GM21367 (cell line): ENCODE measurements around the gene NMUR2.

Source experiments
- ATAC-seq: cut with Tn5 transposase; IDR thresholded peaks from one replicate; pipeline ENCODE4 v1.9.1; 2021; ENCODE audit not compliant: unreplicated experiment

Gene NMUR2

DNA sequence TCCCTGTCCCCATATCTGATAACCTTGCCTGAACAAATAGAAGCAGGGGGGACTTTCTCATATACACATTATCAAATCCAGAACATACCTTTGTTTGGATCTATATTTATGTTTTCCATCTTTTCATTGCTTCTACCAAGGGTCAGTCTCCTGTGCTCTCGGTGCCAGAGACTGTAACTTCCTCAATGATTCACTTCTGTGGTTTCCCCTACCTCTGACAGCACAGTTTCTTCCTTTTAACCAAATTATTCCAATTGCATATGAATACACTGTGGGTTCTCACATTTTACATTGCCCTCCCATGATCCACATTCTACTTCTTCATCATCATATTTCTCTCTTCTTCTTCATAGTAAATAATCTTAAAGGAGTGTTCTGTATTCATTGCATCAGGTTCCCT is 32.2 kb downstream of the NMUR2 start:
- no peak for ATAC-seq

DNA sequence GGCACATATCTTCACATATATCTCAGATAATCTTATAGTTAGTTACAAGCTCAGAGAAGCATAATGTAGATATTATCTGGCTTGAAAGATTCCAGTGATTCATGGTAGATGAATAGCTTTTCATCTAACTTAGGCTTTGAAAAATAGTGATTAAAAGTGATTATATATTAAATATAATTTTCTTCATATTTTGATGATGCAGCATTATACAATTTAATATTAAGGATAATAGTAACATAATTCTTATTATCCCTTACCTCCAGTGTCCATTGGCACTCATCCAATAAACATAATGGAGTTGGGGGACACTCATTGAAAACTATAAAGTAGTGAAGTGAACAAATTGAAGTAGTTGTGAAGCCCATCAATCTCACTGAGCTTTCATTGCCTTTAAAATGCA is 35.8 kb downstream of the NMUR2 start:
- ATAC-seq, result no peak

DNA sequence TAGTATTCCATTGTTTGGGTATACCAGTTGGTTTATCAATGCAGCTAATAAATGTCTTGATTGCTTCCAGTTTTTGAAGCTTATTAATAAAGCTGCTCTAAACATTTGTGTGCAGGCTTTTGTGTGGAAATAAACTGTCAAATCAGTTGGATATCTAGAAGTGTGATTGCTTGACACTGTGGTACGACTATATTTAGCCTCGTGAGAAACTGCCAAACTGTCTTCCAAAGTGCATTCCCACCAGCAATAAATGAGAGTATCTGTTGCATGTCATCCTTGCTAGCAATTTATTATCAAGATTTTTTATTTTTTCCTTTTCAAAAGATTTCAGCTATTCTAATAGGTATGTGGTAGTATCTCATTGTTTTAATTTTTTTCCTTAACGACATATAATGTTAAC is 37.5 kb downstream of the NMUR2 start:
- ATAC-seq, result no peak

DNA sequence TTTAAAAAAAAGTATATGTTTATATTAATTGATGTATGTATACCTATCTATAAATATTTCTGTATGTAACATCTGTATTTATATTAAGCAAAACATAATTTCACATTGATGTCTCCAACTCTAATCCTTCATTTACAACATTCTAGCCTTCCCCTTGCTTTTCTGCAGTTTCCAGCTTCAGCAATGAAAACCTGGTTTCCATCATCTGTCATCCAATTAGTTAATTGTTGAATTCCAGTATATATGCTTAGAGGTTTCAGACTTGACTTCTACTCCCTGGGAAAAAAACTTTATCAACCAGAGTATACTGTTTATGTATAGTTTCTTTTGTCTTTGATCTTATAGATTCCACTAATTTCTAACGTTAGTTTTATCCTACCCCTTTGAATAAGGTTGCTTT is 38.4 kb downstream of the NMUR2 start:
- no peak for ATAC-seq

DNA sequence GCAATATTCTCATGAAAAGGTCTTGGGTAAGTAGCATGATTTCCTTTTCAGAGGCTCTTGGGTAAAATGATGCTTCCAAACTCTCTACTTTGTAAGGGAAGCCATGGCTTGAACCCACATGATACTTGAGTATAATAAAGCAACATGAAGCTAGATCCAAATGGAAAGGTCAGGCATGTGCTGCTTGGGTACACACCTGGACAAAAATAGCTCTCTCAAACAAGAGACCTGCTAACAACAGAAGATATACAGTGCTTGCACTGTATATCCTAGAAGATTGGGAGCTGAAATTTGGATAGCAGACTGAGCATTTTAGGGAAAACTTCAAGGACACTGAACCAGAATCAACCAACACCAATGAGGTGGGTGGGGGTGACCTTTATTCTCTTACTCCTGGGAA is 40.2 kb downstream of the NMUR2 start:
- ATAC-seq, result no peak

DNA sequence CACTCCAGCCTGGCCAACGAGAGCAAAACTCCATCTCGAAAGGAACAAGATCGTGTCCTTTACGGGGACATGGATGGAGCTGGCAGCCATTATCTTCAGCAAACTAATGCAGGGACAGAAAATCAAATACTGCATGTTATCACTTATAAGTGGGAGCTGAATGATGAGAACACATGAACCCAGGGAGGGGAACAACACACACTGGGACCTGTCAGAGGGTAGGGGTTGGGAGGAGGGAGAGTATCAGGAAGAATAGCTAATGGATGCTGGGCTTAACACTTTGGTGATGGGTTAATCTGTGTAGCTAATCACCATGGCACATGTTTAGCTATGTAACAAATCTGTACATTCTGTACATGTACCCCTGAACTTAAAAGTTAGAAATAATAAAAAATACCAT is 40.9 kb downstream of the NMUR2 start:
- ATAC-seq, result no peak

DNA sequence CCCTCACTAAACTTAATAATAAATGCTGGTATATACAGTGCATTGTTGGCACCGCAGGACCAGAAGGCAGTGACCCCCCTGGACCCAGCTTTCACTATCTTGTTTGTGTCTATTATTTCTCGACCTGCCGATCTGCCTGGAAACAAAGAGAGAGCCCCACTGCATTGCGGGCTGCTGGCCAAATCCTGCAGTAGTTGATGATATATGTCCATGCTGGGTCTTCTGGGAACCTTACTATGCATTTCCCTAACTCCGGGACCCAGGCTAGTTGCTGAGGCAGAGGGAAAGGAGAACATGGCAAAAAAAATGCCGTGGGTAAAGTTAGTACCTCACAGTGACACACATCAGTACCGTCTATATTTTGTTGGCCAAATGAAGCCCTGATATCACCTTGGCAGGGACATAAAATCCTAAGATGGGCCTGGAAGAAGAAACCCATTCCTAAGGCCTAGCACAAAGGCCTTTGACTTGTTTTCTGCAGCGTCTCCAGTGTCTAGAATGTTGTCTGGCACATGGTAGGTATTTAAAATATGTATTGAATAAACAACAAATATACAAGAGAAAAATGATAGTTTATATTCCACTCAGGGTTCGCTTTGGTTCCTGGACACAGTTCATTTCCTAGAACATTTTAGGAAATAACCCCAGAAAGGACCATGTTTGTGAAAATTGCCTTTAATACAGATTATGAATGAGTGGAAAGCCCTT is 46.1 kb downstream of the NMUR2 start:
- ATAC-seq, result no peak

DNA sequence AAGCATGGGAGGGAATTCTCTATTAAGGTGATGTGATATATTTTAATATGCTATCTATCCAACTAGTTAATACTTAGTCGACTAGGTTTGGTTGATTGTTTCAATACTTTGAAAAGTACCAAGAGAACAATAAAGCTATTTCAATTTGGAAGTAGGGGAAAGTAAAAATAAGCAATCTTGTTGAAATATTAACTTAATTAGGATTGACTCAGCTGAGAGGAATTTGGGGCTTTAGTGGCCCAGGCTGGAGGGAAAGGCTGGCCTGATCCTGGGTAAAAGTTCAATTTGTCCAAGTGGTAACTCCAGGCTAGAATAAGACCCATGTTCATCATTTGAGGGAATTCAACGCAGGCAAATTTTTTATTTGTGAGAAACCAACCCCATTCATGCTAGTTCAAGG is 48.6 kb downstream of the NMUR2 start:
- ATAC-seq, result no peak

DNA sequence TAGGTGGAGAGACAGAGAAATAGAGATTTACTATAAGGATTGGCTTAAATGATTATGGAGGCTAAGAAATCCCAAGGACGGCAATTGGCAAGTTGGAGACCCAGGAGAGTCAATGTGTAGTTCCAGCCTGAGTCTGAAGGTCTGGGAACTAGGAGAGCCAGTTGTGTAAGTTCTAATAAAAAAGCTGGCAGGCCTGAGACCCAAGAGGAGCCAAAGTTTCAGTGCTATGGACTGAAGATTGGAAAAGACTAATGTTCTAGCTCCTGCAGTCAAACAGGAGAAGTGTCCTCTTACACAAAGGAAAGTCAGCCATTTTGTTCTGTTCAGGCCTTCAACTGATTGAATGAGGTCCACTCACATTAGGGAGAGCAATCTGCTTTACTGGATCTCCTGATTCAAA is 50.0 kb downstream of the NMUR2 start:
- no peak for ATAC-seq

DNA sequence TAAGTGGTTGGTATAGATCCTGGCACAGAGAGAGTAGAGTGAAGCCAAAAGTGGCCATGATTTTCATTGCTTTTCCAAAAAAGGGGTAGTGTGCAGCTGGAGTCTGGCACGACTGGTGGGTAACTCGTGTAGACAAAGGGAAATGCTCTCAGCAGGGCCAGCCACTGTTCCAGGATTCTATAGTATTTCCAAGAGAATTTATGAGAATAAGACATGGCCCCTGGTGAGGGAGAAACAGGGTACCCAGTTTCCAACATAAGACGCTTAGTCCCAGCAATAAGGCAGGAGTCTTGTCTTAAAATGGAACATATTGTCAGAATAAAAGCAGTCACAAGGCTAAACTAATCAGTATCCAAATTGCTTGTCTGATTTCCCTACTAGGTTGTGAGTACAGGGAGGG is 52.1 kb downstream of the NMUR2 start:
- no peak for ATAC-seq

DNA sequence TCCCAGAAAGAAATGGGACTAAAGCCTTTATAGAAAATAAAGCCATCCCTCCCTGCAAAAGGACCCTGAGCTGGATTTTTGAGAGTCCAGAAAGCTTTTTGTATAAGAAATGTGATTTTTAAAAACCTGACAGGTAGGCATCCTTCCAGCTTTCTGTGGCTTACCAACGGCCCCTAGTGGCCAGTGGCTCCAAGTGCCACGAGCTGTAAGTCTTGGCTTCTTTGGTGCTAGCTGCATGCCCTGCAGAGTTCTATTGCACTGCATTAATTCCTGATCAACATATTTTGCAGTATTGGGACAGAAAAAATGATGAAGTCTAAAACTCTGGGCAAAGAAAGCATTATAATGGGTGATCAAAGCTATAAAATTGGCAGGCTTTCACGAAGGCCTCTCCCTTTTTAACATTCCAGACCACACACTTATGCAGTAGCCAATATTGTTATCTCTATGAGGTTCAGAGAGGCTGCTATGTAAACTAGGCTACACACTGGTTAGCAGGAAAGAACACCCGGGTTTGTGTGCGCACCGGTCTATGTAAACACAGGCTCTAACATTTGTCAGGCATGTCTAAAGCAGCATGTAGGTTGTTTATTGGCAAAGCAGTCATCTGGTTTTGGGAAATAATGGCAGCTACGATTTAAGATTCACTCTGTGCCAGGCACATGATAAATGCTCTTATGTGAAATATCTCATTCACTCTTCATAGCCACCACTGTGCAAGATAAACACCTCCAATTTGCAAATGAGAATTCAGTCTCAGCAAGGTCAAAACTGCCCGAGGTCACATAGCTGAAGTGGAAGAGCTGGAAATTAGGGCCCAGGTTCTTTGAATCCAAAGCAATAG is 55.2 kb downstream of the NMUR2 start:
- peak; percentile 95 for ATAC-seq
